HG03442 (cell line): Measurements from ENCODE around the gene EFCAB12.
"Not testable (repeated sequence)": the region's sequence is repeated elsewhere in the genome, so short reads cannot be mapped to it uniquely, and the experiment has no call there.

Experiments used
- ATAC-seq: cut with Tn5 transposase; IDR thresholded peaks from one replicate; pipeline ENCODE4 v1.9.1; 2021; ENCODE audit warnings: mild to moderate bottlenecking, moderate library complexity; ENCODE audit not compliant: unreplicated experiment

The EFCAB12 gene

DNA sequence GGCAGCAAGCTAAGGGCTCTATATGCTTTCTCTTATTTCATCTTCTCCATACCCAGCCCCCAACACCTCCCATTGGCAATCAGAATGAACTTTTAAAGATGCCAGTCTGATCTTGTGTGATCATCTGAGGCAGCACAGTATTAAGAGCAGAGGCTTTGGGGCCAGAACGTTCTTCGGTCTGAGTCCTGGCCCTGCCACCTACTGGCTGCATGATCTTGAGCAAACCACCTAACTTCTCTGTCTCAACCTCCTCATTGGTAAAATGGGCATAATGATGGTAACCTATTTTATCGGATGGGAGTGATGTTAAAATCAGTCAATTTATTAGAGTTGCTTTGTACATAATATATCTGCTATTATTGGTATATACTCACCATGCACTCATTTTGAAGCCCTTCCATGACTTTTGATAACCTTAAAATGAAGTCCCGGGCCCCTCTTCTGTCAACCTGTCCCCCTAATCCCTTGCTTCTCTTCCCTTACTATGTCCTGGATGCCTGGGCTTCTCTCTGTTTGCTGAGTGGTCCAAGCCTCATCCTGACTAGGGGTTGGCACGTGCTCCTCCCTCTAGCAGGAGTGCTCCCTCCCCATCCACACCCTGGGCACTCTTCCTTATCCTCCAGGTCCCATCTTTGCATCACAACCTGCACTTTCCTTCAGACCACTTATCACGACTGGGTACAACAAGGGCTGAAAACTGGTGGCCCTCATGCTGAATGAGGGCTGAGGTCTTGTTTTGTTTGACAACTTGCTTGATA is 6.3 kb downstream of the EFCAB12 start:
- ATAC-seq, result no peak

DNA sequence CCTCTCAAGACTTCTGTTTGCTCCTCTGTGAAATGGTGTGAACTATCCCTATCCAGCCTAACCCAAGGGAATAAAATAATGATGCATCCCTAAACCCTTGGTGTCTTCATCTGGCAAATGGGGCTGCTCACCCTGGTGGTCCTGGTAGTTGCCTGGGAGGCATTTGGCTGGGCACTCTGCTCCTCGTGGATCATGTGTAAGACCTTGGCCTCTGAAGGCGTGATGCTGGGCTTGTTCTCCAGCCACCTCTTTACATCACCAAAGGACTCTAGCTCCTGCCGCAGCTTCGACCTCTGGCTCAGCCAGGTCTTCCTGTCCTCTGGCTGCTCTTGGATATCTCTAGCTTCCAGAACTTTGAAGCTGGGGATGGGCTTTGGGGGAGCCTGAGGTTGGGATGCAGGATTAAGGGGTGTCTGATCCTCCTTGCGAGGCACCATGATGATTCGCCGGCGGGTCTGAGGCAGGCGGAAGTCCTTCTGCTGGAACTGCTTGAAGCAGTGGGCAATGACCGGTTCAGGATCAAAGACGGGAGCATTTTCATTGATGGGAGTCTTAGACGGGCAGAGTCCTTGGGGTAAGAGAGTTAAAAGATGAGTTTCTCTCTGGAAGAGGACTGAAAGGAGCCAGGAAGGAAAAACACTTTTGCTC is 7.1 kb downstream of the EFCAB12 start:
- no peak for ATAC-seq

DNA sequence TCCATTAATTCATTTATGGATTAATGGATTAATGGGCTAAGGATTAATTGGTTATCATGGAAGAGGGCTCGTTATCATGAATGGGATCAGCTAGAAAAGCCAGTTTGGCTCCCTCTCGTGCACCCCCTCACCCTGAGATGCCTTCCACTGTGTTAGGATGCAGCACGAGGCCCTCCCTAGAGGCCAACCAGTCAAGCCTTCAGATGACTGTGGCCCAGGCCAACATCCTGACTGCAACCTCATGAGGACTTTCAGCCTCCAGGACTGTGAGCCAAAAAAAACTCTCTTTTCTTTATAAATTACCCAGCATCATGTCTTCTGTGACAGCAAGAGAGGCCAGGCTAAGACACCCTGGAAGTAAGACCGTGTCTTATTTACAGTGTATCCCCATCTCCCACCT is 9.0 kb downstream of the EFCAB12 start:
- no peak for ATAC-seq

DNA sequence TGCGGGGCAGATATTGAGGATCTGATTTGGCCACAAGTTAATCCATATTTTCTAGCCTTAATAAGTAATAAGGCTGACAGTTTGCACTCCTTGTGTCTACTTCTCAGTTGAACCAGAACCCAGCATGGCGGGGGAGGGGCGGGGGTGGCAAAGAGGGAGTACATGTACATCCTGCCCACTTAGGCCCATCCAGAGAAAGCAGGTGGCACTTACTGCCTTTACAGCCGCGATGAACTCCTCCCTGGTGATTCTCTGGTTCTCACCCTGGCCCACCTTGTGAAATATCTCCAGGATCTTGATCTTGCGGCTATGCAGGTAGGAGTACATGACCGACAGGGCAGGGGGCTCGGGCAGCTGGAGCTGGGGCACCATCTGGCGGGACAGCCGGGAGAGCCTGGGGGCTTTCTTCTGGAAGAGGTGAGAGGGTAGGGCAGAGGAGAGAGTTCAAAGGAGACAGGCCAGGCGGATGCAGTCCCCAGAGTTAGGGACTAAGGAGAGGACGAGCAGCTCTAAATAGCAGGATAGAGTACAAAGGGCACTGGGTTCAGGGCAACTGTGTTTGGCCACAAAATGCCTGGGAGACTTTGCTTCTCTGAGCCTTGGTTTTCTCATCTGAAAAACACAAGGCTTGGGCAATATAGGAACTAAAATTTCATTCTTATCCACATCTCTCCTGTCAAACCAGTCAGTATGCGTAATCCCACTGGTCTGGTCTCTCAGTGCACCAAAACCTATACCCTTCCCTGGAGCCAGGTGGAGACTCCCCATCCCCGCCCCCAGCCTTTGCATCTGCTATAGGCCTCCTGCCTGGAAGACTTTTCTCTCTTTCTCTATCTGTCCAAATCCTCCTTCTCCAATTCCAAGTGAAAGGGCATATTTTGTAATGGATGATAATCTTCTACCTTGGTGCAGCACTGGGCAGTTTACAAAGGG is 10.1 kb downstream of the EFCAB12 start:
- no peak for ATAC-seq

DNA sequence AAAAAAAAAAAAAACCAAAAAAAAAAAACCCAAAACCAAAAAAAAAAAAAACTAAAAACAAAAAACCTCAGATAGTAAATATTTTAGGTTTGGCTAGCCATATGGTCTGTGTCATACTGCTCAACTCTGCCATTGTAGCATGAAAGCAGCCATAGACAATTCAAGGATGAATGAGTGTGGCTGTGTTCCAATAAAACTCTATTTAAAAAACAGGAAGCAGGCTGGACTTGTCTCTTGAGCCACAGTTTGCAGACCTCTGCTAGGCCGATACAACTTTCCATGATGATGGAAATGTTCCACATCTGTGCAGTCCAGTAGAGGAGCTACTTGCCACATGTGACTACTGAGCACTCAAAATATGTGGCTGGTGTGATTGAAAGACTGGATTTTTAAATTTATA is 11.1 kb downstream of the EFCAB12 start:
- ATAC-seq, result no peak

DNA sequence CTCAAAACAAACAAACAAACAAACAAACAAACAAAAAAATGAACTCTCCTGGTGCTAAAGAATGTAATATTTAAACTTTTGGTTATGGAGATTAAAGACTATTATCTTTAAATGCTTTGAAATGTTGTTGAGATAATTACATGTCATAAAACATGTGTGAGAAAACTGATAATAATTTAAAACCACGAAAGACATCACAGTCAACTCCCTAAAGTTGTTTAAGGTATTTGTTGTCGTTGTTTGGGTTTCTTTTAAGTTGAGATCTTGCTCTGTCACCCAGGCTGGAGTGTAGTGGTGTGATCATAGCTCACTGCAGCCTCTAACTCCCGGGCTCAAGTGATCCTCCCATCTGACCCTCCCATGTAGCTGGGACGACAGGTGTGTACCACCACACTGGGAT is 12.0 kb downstream of the EFCAB12 start:
- no peak for ATAC-seq

DNA sequence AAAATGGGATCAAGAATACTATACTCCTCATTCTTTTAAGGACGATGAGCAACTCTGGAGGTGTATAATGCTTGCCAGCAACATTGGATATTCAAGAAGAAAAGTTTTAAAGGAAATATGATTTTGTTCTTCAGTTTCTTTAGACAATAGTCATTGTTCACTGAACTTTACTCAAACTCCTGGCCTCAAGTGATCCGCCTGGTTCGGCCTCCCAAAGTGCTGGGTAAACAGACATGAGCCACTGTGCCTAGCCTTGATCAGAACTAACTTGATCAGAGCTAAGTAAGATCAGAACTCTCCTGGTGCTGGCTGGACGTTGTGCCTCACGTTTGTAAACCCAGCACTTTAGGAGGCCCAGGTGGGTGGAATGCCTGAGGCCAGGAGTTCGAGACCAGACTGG is 12.6 kb downstream of the EFCAB12 start:
- no peak for ATAC-seq

DNA sequence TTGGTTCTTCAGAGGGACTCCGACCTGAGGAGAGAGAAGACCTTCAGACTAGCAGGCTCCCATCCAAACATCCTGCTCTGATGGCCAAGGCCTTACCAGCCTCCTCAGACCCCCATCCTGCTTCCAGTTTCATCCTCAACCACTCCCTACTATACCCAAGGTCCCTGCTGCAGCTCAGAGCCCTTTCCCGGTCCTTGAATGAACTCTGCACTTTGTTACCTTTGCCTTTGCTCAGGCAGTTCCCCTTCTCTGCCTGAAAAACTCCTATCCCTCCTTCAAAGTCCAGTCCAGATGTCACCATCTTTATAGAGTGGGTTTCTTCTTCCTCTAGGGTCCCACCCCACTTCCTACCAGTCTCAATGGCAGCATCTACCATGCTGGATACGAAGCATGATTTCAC is 13.1 kb downstream of the EFCAB12 start:
- no peak for ATAC-seq

DNA sequence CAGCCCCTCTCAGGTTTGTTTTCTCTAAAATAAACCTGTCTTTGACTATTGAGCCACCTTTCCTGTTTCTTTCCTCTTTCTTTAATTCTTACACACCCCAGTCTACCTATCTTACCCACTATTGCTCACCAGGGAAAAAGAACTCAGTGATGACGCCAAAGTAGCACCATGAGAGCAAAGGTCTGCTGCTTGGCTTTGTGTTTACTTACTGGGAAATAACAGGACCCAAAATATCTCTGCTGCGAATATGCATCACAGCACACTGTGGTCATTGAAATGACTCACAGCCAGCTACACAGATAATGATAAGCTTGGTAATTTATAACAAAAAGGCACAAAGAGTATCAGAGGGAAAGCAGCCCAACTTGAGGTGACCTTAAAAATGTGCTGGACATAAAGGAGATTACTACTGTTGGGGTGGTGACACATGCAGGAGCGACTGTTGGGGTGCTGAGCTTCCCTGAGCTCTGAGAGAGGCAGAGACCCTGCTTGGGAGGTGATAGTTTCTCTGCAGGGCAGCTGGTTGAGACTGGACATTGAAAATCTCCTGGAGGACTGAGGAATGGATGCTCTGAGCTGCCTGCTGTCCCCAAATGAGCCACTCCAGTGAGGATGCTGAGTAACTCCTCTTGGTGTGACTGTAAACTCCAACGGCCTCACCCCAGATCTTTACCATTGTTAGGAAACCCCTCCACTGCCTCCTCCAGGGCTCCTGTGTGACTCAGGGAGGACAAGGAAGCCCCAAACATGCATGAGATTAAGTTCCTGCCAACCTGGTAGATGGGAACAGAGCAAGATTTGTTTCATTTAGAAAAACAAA is 14.5 kb downstream of the EFCAB12 start:
- peak; percentile 90 for ATAC-seq

DNA sequence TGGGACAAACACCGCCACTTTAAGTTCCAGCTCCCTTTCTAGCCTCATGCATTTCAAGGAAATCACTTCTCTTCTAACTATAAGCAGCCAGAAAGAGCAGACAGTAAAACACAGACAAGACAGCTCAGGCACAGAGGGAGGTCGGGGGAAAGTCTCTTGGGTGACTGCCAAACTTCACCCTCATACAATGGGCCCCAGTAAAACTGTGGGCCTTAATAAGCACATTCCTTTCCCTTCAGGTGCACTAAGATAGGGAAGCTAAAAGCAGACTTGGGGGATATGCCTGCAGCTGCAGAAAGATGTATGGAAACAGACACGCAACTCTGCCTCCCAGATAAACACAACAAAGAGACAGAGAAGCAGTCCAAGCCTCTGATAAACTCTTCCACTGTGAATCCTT is 15.2 kb downstream of the EFCAB12 start:
- not testable (repeated sequence) for ATAC-seq

DNA sequence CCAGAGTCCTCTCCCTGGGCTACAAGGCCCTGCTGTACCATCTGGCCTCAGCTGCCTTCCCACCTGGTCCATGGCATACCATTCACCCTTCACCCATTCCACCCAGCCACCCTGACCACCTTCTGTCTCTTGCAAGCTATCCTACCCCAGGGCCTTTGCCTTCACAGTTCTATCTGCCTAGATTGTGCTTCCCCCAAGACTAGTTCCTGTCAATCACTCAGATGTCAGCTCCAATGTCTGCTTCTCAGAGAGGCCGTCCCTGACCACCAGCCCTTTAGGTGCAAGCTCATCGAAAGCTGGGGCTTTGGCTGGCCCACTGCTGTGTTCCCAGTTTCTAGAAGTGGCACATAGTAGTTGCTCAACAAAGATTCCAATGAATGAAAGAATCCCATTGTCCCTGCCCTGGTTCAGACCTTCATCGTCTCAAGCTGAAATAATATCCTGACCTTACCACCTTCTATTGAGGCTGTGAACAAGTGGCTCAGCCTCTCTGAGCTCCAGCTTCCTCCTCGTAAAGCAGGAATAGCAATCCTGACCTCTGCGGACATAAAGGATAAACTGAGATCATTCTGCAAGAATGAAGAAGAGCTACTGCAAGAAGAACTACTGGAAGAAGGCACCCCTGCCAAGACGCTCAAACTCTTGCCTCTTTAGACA is 15.8 kb downstream of the EFCAB12 start:
- no peak for ATAC-seq

DNA sequence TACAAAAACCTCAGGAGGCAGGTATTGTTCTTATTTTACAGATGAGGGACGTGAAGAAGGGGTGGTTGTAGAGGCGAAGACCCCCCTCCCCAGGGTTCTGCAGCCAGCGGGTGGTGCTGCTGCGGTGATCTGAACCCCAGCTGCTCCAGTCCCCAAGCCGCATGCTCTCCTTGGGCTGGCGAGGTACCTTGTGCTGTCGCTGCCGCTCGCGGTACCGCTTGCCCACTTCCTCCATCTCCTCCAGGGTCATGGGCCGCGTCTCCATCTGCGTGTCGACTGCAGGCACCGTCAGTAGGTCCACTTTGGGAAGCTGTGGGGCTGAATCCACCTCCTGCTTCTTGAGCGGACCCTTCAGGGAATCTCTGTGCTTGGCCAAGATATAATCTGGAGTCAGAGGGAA is 17.5 kb downstream of the EFCAB12 start:
- no peak for ATAC-seq

DNA sequence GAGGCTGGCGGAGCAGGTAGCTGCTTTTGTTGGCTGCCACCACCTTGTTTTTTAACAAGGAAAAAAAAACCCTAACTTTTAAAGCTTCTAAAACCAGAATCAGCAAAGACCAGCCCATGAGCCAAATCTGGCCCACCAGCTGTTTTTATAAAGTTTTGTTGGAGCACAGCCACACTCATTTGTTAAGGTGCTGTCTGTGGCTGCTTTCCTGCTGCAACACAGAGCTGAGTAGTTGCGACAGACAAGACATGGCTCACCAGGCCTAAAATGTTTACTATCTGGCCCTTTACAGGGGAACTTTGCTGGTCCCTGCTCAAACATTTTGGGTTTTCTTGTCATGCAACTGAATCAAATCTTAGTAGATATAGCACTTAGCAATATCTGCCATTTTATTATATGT is 18.9 kb downstream of the EFCAB12 start:
- ATAC-seq, result no peak

DNA sequence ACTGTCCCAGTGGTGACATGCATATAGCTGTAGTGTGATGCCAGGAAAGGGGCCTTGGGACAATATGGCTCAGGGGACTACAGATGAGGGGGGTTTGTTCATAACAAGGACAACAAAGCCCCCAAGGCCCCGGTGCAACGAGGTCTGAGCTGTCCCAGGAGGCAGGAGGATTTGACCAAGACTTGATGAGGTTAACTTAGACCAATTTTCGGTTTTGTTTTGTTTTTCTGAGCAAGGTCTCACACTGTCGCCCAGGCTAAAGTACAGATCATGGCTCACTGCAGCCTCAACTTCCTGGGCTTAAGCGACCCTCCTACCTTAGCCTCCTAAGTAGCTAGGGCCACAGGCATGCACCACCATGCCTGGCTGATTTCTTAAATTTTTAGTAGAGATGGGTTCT is 23.8 kb downstream of the EFCAB12 start:
- ATAC-seq, result peak; percentile 46

DNA sequence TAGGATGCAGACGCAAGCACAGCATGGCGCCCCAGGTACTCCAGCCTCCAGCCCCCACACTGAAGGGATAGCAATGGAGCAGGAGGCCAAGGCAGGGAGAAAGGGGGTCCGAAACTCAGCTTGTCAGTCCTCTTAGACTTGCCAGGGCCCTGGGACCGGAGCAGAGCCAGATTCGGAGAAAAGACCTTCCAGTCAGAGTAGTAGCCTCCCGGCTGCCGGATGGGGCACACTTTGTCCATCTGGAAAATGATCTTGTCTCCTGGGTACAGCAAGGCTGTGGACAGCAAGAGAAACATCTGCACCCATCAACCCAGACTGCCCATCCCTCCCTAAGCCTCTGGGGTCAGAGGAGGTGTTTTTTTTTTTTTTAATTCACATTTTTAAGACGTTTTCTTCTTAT is 24.3 kb downstream of the EFCAB12 start:
- ATAC-seq, result no peak

DNA sequence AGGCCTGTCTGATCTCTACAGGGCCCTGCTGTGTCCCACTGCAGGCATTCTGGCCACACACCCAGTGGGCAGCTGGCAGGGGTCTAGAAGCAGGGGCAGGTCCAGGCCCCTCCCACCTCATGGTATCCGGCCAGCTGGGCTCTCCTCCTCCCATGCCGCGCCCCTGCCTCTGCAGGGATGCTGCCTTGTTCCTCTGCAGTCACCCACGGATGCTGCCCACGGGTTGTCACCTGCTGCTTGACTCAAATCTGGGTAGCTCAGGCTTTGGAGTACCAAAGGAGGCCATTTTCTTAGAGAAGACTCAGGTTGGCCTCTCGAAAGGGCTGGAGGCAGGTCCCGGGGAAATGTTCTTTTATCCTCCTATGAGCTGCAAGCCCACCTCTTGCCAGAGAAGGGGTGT is 25.0 kb downstream of the EFCAB12 start:
- ATAC-seq, result no peak

DNA sequence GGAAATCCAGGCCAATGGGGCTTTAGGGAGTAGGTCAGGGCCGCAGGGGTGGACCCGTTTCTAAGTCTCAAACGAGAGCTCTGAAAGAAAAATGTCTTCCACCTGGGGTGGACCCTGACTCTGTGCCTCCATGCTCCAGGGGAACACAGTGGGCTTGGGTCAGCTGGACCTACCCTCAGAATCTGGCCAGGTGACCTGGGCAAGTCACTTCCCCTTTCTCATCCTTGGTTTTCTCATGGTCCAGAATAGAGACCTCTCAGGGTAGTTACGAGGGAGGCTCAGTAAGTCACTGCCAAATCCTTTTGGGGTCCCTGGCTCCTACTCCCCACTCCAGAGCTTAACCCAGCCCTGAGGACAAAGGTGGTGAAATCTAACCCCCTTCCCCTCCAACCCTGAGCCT is 25.8 kb downstream of the EFCAB12 start:
- ATAC-seq, result no peak

DNA sequence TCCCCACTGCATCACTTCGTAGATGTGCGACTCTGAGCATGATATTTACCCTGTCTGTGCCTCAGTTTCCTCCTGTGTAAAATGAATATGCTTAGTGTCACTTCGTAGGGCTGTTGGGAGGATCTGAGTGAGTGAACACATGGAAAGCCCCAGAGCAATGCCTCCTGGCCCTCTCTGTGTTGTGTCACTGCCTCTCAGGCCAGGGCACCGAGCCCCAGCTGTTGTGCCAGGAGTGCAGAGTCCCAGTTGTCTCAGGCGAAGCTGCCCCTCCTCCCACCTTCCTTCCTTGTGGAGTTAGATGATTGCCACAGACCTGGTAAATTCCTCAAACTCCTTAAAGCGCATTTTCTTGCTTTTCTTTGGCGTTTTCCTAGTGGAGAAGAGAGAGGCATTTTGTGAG is 26.2 kb downstream of the EFCAB12 start:
- ATAC-seq, result no peak

DNA sequence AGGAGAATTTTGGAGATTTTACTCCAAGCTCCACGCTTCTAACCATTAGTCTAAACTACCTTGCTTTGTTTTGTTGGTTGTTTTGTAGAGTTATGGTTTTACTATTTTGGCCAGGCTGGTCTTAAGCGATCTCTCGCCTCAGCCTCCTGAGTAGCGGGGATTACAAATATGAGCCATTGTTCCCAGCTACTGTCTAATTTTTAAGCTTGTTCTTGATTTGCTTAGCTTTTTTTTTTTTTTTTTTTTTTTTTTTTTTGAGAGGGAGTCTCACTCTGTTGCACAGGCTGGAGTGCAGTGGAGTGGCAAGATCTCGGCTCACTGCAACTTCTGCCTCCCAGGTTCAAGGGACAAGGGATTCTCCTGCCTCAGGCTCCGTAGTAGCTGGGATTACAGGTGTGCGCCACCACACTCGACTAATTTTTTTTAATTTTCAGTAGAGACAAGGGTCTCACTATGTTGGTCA is 28.5 kb downstream of the EFCAB12 start:
- ATAC-seq, result no peak
